Neural cell (in vitro differentiated cells): ENCODE measurements around the gene SLC28A1.

Source experiments
- RAD21 ChIP-seq: fragments of 450-650 bp; conservative IDR thresholded peaks from 2 replicates; pipeline ENCODE4 v1.6.1; 2014; ENCODE audit warnings: antibody characterized with exemption, mild to moderate bottlenecking, moderate library complexity
- TF ChIP-seq, protein P1 (sequence below): fragments of 450-650 bp; IDR thresholded peaks from 2 replicates; pipeline ENCODE4 v1.5.1; 2014; ENCODE audit warnings: antibody characterized with exemption, mild to moderate bottlenecking, moderate library complexity; ENCODE audit not compliant: poor library complexity, severe bottlenecking

DNA sequence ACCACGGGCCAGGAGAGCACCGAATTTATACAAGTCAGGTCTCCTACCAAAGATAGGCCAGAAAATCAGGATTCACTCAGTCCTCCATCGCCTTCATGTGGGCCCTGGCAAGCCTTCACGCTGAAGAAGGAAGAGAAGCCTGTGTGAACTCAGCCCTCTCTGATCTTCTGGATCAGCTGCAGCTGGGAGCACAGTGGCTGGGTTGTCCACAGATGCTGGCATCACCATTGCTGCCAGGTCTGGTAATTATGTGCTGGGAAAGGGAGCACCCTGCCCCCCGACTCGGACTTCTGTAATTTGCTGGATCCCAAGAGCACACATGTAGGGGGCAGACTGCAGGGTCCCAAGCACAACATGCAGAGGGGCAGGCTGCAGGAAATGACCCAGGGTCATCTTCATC is 84.8 kb downstream of the SLC28A1 start:
- TF ChIP-seq, protein P1, sequence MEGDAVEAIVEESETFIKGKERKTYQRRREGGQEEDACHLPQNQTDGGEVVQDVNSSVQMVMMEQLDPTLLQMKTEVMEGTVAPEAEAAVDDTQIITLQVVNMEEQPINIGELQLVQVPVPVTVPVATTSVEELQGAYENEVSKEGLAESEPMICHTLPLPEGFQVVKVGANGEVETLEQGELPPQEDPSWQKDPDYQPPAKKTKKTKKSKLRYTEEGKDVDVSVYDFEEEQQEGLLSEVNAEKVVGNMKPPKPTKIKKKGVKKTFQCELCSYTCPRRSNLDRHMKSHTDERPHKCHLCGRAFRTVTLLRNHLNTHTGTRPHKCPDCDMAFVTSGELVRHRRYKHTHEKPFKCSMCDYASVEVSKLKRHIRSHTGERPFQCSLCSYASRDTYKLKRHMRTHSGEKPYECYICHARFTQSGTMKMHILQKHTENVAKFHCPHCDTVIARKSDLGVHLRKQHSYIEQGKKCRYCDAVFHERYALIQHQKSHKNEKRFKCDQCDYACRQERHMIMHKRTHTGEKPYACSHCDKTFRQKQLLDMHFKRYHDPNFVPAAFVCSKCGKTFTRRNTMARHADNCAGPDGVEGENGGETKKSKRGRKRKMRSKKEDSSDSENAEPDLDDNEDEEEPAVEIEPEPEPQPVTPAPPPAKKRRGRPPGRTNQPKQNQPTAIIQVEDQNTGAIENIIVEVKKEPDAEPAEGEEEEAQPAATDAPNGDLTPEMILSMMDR, result no peak
- no peak for TF ChIP-seq RAD21
